KOPT-K1 (cell line): Measurements from ENCODE around the gene MYO3B.

Experiments
- H3K27ac ChIP-seq: fragments of 200-600 bp; sonication (generic); 2 replicates; pipeline ENCODE4 v1.5.1; 2016; ENCODE audit warnings: antibody characterized with exemption, mild to moderate bottlenecking, low read depth, low read length; ENCODE audit not compliant: poor library complexity, severe bottlenecking
- H3K36me3 ChIP-seq: fragments of 200-600 bp; sonication (generic); 2 replicates; pipeline ENCODE4 v1.5.1; 2017; ENCODE audit warnings: antibody characterized with exemption, mild to moderate bottlenecking, low read length, moderate library complexity; ENCODE audit not compliant: insufficient read depth
- H3K9me3 ChIP-seq: fragments of 200-600 bp; sonication (generic); 2 replicates; pipeline ENCODE4 v1.5.1; 2017; ENCODE audit warnings: antibody characterized with exemption, low read length, mild to moderate bottlenecking; ENCODE audit not compliant: insufficient read depth, poor library complexity, severe bottlenecking

The MYO3B gene

DNA sequence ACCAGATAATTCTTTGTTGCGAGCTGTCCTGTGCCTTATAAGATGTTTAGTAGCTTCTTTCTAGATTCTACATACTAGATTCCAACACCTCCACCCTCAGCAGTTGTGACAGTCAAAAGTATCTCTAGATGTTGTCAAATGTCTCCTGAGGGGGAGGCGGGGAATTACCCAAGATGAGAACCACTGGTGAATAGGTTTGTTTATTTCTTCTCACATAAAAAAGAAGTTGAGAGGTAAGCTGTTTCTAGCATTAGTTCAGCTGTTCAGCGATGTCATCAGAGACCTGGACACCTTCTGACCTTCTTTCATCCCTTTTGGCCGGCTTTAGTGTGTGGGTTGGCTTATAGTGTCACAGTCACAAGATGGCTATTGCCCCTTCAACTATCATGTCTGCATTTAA lies 299.7 kb downstream of the MYO3B start:
- no peaks in the 10 kb centered on the region for H3K36me3 ChIP-seq
- no peaks in the 10 kb centered on the region for H3K9me3 ChIP-seq
- H3K27ac ChIP-seq: no peak overlapping the region

- no peaks in the 10 kb centered on the region for H3K9me3 ChIP-seq
- no peaks in the 10 kb centered on the region for H3K36me3 ChIP-seq
- H3K27ac ChIP-seq: no peak overlapping the region
Observed at GRCh38 chr2:170481201-170481600, 303.3 kb downstream of the MYO3B start.

- H3K9me3 ChIP-seq: no peaks in the 10 kb centered on the region
- H3K27ac ChIP-seq: no peak overlapping the region
- H3K36me3 ChIP-seq: no peaks in the 10 kb centered on the region
Observed at GRCh38 chr2:170484552-170484951, 306.6 kb downstream of the MYO3B start.

GRCh38 chr2:170485254-170486026 lies 307.5 kb downstream of the MYO3B start:
- Histone ChIP-seq H3K36me3 (no peaks in the 10 kb centered on the region), H3K27ac (no peak overlapping the region), H3K9me3 (no peaks in the 10 kb centered on the region)

DNA sequence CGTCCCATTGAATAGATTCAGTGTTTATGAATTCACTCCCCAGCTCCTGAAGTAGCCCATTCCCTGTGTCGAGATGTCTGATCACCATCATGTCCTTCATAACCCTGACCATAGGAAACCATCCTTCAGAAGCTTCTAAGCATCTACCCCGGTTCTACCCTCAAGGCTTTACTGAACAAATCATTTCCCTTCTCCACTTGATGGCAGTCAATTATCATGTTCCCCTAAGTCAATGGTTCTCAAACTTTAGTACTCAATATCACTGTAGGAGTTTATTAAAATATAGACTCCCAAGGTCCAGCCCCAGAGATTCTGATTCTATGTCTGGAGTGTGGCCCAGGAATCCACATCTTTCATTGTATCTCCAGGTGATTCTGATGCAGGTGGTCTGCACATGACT lies 308.8 kb downstream of the MYO3B start:
- no peak overlapping the region for H3K27ac ChIP-seq
- no peaks in the 10 kb centered on the region for H3K9me3 ChIP-seq
- H3K36me3 ChIP-seq: no peaks in the 10 kb centered on the region

DNA sequence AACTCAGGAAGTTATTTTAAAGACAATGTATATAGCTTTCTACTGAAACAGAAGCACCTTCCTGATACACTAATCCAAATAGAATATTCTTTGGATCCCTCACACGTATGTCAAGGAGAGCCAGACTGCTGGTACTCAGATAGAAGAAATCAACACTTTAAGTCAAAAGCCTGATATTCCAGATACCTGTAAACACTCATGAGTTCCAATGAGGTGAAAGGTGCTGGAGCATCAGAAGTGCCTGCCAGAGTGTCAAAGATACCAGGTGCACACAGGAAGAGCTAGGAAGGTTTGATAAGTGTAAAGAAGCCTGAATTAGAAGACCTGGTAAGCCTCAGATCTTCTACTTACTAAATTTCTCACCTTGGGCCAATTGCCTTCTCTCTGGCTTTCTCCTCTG lies 310.9 kb downstream of the MYO3B start:
- H3K36me3 ChIP-seq: no peaks in the 10 kb centered on the region
- no peak overlapping the region for H3K27ac ChIP-seq
- H3K9me3 ChIP-seq: no peaks in the 10 kb centered on the region

GRCh38 chr2:170492010-170492409 lies 314.1 kb downstream of the MYO3B start:
- Histone ChIP-seq H3K9me3 (no peaks in the 10 kb centered on the region), H3K27ac (no peak overlapping the region), H3K36me3 (no peaks in the 10 kb centered on the region)

DNA sequence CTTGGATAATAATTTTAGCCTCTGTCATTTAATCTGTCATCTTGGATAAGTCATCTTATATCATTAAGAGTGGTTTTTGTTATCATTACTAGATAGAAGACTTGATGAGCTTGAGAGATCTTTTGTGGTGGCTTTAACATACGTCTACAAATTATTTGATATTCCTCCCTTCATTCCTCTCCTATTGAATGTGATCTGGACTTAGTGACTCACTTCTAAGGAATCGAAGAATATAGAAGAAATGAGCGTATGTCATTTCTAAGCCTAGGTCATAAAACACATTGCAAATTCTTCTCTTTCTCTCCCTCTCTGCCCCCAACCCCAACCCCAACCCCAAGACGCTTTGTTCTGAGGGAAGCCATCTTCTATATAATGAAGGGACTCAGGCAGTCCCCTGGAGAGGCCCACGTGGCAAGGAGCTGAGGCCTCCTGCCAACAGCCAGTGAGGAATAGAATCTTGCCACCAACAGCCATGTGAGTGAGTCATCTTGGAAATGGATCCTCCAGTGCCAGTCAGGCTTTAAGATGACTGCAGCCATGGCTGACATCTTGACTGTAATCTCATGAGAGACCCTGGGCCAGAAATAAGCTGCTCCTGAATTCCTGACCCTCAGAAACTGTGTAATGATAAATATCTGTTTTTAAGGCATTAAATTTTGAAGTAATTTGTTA lies 315.6 kb downstream of the MYO3B start:
- H3K36me3 ChIP-seq: no peaks in the 10 kb centered on the region
- H3K9me3 ChIP-seq: no peaks in the 10 kb centered on the region
- H3K27ac ChIP-seq: no peak overlapping the region

- Histone ChIP-seq H3K27ac (no peak overlapping the region), H3K36me3 (no peaks in the 10 kb centered on the region), H3K9me3 (no peaks in the 10 kb centered on the region)
Observed at GRCh38 chr2:170495896-170496295, 317.9 kb downstream of the MYO3B start.

GRCh38 chr2:170498619-170499018 lies 320.7 kb downstream of the MYO3B start:
- Histone ChIP-seq H3K27ac (no peak overlapping the region), H3K36me3 (no peaks in the 10 kb centered on the region), H3K9me3 (no peaks in the 10 kb centered on the region)

GRCh38 chr2:170500104-170500503 lies 322.2 kb downstream of the MYO3B start:
- Histone ChIP-seq H3K27ac (no peak overlapping the region), H3K9me3 (no peaks in the 10 kb centered on the region), H3K36me3 (no peaks in the 10 kb centered on the region)

DNA sequence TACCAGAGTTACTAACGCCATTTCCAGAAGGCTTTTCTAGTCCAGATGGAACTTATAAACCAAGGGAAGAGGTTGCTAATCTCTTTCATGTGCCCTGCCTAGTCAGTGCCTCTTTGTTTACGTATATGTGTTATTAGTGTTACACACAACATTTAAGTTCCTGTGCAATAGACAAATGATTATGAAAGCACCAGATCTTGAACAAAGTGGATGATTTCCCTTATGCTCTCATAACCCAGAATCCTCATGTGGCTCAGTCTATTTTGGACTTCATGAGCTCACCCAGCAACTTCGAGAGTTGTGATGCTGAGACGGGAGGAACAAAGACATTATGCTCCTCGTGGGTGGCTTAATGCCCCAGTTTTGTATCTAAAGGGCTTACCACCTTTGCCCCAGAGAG lies 322.8 kb downstream of the MYO3B start:
- no peak overlapping the region for H3K27ac ChIP-seq
- no peaks in the 10 kb centered on the region for H3K9me3 ChIP-seq
- H3K36me3 ChIP-seq: no peaks in the 10 kb centered on the region

DNA sequence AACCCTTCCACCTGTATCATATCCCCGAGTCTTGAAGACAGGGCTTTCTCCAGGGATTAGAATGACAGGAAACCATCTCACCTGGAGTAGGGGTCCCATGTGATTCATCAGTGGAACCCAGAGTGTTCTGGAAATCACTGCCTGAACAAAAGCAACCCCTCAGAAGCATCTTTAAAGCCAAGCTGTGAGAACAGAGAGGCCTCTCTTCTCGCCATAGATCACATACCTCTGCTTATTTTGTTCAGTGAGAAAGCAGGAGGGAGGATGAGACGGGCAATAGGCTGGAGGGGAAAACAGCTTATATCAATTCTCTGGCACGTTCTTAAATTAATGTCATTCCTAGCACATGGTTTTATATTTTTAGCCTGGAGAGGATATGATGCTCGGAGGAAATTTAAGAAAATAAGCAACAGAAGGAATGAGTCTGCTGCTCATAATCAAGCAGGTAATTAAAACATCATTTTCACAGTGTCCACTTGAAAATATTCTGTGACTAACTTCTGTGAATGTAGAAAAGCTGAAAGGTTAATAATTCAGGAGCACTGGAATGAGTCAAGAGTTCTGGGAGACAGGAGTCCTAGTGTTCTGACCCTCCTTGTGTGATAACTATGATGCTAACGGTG lies 323.6 kb downstream of the MYO3B start:
- Histone ChIP-seq H3K27ac (no peak overlapping the region), H3K9me3 (no peaks in the 10 kb centered on the region), H3K36me3 (no peaks in the 10 kb centered on the region)

GRCh38 chr2:170502361-170503130 lies 324.6 kb downstream of the MYO3B start:
- Histone ChIP-seq H3K27ac (no peak overlapping the region), H3K36me3 (no peaks in the 10 kb centered on the region), H3K9me3 (no peaks in the 10 kb centered on the region)

DNA sequence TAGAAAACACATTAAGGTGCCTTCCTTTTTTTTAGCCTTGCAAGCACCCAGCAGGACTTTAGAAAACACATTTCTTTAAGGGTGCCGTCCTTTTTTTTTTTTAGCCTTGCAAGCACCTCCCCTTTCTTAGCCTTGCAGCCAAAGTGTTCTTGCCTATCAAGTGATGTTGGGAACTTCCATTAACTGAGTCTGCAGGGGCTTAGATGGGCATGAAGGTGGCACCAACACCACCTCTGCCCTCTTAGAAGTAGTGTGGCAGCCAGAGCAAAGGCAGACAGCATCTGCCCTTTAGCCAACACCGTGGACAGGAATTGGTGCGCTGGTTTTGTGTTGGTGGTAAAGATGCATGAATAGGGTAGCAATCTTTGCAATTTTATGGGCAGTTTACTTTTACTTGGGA lies 325.6 kb downstream of the MYO3B start:
- no peaks in the 10 kb centered on the region for H3K9me3 ChIP-seq
- H3K27ac ChIP-seq: no peak overlapping the region
- no peaks in the 10 kb centered on the region for H3K36me3 ChIP-seq
